Ishikawa (cell line): ENCODE data around the gene CAB39.

Experiments used
- CEBPB ChIP-seq: IDR thresholded peaks from 2 replicates; pipeline ENCODE4 v1.6.1; 2012
- CREB1 ChIP-seq: IDR thresholded peaks from 2 replicates; pipeline ENCODE4 v1.6.1; 2012; ENCODE audit warnings: low read depth
- EGR1 ChIP-seq: IDR thresholded peaks from 2 replicates; pipeline ENCODE4 v1.6.1; 2012
- EP300 ChIP-seq: IDR thresholded peaks from 2 replicates; pipeline ENCODE4 v1.6.1; 2012; ENCODE audit warnings: borderline replicate concordance
- FOXM1 ChIP-seq: IDR thresholded peaks from 2 replicates; pipeline ENCODE4 v1.6.1; 2012; ENCODE audit warnings: low read depth, borderline replicate concordance
- NFIC ChIP-seq: IDR thresholded peaks from 2 replicates; pipeline ENCODE4 v1.6.1; 2012
- RAD21 ChIP-seq: IDR thresholded peaks from 2 replicates; pipeline ENCODE4 v1.6.1; 2012; ENCODE audit warnings: low read depth
- TAF1 ChIP-seq: IDR thresholded peaks from 2 replicates; pipeline ENCODE4 v1.6.1; 2012; ENCODE audit warnings: low read depth, mild to moderate bottlenecking
- TCF12 ChIP-seq: IDR thresholded peaks from 2 replicates; pipeline ENCODE4 v1.6.1; 2012; ENCODE audit warnings: low read depth
- TEAD4 ChIP-seq: IDR thresholded peaks from 2 replicates; pipeline ENCODE4 v1.6.1; 2012
- YY1 ChIP-seq: IDR thresholded peaks from 2 replicates; pipeline ENCODE4 v1.6.1; 2012; ENCODE audit warnings: low read depth
- ZBTB7A ChIP-seq: IDR thresholded peaks from 2 replicates; pipeline ENCODE4 v1.6.1; 2012; ENCODE audit warnings: low read depth
- TF ChIP-seq, protein P1 (sequence below): IDR thresholded peaks from 2 replicates; pipeline ENCODE4 v1.6.1; 2012
- TF ChIP-seq, protein P2 (sequence below): IDR thresholded peaks from 2 replicates; pipeline ENCODE4 v1.6.1; 2012
- TF ChIP-seq, protein P3 (sequence below): IDR thresholded peaks from 2 replicates; pipeline ENCODE4 v1.6.1; 2012; ENCODE audit warnings: low read depth, mild to moderate bottlenecking

CAB39 gene

DNA sequence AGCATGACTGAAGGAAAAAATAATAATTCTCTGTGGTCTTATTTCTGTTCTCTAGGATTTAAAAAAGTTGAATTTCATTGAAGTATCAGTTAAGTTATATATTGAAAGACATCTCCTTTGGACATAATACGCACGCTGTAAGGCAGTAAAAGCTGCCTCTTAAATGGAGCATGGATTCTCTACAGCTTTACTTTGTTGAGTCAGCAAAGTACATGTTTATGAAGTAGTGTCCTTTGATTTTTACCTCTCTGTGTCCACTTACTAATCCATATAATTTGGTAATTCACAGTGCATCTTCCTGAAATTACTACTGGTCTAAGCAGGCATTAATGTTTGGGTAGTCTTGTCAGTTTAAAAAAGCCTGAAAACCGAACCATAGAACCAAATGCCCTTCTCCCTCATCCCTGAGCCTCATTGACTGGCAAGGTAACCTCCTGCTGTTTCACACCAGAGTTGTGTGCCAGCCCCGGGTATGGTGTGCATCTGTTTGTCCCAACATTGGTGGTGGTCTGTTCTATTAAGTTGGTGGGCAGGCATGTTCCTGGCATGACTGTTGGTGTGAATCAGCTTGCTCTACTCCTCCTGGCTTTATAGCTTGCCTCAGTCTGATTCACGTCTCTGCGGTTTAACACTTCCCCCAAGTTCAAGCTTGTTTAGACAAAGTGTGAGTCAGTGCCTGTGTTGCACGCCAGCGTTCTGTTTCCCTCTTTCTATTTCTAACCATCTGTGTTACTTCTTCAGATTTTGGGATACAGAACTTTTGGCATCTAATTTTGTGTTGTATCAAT, 81.1 kb downstream of the CAB39 start:
- TF ChIP-seq, protein P1, sequence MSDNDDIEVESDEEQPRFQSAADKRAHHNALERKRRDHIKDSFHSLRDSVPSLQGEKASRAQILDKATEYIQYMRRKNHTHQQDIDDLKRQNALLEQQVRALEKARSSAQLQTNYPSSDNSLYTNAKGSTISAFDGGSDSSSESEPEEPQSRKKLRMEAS = no peak
- TF ChIP-seq NFIC = no peak
- TF ChIP-seq FOXM1 = no peak
- TF ChIP-seq TCF12 = no peak
- TF ChIP-seq TAF1 = no peak
- TF ChIP-seq CREB1 = no peak
- TF ChIP-seq, protein P2, sequence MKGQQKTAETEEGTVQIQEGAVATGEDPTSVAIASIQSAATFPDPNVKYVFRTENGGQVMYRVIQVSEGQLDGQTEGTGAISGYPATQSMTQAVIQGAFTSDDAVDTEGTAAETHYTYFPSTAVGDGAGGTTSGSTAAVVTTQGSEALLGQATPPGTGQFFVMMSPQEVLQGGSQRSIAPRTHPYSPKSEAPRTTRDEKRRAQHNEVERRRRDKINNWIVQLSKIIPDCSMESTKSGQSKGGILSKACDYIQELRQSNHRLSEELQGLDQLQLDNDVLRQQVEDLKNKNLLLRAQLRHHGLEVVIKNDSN = no peak
- TF ChIP-seq CEBPB = no peak
- TF ChIP-seq, protein P3, sequence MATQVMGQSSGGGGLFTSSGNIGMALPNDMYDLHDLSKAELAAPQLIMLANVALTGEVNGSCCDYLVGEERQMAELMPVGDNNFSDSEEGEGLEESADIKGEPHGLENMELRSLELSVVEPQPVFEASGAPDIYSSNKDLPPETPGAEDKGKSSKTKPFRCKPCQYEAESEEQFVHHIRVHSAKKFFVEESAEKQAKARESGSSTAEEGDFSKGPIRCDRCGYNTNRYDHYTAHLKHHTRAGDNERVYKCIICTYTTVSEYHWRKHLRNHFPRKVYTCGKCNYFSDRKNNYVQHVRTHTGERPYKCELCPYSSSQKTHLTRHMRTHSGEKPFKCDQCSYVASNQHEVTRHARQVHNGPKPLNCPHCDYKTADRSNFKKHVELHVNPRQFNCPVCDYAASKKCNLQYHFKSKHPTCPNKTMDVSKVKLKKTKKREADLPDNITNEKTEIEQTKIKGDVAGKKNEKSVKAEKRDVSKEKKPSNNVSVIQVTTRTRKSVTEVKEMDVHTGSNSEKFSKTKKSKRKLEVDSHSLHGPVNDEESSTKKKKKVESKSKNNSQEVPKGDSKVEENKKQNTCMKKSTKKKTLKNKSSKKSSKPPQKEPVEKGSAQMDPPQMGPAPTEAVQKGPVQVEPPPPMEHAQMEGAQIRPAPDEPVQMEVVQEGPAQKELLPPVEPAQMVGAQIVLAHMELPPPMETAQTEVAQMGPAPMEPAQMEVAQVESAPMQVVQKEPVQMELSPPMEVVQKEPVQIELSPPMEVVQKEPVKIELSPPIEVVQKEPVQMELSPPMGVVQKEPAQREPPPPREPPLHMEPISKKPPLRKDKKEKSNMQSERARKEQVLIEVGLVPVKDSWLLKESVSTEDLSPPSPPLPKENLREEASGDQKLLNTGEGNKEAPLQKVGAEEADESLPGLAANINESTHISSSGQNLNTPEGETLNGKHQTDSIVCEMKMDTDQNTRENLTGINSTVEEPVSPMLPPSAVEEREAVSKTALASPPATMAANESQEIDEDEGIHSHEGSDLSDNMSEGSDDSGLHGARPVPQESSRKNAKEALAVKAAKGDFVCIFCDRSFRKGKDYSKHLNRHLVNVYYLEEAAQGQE = no peak
- no peak for TF ChIP-seq EP300
- TF ChIP-seq TEAD4 = no peak
- TF ChIP-seq RAD21 = no peak
- no peak for TF ChIP-seq EGR1
- TF ChIP-seq ZBTB7A = no peak
- TF ChIP-seq YY1 = no peak

DNA sequence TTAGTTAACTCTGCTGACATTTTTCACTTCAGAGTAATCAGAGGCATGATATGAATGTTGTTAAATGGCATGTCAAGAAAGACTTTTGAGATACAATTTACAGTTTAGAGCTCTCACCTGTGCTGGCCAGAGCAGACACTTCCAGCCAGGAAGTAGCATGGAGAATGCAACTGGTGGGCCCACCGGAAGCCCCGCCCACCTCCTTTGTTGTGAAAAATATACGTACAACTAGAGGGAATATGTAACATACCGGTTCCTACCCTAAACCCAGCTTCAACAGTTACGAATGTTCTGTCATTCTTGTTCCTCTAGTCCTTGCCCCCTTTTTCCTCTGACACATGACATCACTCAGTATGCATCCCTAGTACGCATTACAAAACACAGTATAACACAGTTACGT, 81.9 kb downstream of the CAB39 start:
- TF ChIP-seq TCF12 = no peak
- no peak for TF ChIP-seq RAD21

DNA sequence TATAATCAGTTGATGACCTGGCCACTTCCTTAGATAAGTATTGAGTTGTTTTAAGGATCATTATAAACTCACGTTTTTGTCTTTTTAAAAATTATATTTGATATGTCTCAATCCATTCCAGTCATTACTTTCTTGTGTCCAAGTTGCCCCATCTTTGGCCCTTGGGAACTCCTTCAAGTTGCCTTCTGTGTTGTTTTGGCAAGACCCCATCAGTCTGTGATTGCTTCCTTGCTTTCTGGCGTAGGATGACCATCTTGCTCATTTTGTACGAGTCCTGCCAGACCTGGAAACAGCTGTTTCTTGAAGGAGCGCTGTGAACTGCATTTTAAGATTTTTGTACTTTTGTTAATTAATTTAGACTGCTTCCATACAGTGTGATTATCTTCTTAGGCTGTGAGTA, 83.2 kb downstream of the CAB39 start:
- TF ChIP-seq EP300 (no peak), EGR1 (no peak), NFIC (no peak), RAD21 (no peak), TCF12 (no peak), CREB1 (no peak), ZBTB7A (no peak), TEAD4 (no peak), FOXM1 (no peak), YY1 (no peak), TAF1 (no peak), CEBPB (no peak)
- TF ChIP-seq, protein P2 = no peak
- TF ChIP-seq, protein P1 = no peak
- TF ChIP-seq, protein P3 = no peak

DNA sequence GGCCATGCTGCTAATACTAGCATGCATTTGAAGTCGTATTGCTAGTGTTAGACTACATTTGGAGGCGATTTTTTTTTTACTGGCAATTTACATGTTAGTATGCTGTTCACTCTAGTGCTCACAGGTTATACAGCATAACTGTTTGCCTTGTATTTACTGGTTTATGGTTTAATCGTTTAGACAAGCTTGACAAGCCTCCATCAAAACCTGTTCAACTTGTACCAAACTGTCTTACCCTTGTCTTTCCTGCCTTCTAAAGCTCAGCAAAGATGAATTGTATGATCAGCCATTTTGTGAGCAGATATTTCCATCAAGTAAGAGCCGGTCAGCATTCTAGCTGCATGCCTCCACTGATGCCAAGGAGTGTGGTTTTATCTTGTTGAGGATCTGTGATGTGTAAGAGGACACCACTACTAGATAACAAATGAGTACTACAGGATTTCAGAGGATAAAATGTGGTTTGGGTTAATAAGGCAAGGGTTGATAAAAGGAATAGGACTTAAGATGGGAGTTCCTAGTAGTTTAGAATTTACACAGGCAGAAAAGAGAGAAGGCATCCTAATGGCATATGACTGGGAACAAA, 83.7 kb downstream of the CAB39 start:
- no peak for TF ChIP-seq YY1
- TF ChIP-seq TEAD4 = no peak
- no peak for TF ChIP-seq NFIC
- TF ChIP-seq TAF1 = no peak
- TF ChIP-seq CREB1 = no peak
- TF ChIP-seq, protein P3 = no peak
- TF ChIP-seq FOXM1 = no peak
- TF ChIP-seq, protein P1 = no peak
- no peak for TF ChIP-seq EGR1
- TF ChIP-seq CEBPB = no peak
- no peak for TF ChIP-seq RAD21
